ENCODE results near the gene CERS2. TPM values are rescaled to one million over a fixed set of nuclear protein-coding genes. Genes with fewer than 3 reads are reported as not detected.

The CERS2 gene
- total and polyA plus RNA-seq, 10 of the 15 experiments (the other 5 are each of a cell fraction or from before 2014, with no cell fraction given): 9.2 to 87.9 (median 50.8) TPM

DNA sequence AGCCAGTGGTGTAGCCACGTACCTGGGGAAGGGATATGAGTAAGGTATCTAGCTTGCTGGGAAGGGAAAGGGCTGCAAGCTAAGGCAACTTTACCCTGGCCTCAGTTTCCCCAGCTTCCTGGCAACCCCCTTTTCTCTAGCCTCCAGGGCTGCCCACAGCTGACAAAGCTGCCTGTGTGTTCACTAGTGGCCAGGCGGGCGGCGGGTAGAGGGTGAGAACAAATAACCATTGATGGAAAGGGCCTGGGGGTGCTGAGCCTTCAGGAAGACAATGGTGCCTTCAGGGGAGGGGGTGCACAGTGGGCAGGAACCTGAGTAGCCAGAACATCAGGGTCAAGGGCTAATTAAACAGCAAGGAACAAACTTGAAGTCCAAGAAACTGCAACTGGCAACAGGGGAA, 6.1 kb downstream of the CERS2 start (continued):
- TF ChIP-seq LARP7 (IDR thresholded peaks at IDR 0.05): no peak
- TF ChIP-seq, protein P1, sequence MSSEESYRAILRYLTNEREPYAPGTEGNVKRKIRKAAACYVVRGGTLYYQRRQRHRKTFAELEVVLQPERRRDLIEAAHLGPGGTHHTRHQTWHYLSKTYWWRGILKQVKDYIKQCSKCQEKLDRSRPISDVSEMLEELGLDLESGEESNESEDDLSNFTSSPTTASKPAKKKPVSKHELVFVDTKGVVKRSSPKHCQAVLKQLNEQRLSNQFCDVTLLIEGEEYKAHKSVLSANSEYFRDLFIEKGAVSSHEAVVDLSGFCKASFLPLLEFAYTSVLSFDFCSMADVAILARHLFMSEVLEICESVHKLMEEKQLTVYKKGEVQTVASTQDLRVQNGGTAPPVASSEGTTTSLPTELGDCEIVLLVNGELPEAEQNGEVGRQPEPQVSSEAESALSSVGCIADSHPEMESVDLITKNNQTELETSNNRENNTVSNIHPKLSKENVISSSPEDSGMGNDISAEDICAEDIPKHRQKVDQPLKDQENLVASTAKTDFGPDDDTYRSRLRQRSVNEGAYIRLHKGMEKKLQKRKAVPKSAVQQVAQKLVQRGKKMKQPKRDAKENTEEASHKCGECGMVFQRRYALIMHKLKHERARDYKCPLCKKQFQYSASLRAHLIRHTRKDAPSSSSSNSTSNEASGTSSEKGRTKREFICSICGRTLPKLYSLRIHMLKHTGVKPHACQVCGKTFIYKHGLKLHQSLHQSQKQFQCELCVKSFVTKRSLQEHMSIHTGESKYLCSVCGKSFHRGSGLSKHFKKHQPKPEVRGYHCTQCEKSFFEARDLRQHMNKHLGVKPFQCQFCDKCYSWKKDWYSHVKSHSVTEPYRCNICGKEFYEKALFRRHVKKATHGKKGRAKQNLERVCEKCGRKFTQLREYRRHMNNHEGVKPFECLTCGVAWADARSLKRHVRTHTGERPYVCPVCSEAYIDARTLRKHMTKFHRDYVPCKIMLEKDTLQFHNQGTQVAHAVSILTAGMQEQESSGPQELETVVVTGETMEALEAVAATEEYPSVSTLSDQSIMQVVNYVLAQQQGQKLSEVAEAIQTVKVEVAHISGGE (CRISPR knock-in tag; IDR thresholded peaks at IDR 0.05): no peak
- TF ChIP-seq, protein P2, sequence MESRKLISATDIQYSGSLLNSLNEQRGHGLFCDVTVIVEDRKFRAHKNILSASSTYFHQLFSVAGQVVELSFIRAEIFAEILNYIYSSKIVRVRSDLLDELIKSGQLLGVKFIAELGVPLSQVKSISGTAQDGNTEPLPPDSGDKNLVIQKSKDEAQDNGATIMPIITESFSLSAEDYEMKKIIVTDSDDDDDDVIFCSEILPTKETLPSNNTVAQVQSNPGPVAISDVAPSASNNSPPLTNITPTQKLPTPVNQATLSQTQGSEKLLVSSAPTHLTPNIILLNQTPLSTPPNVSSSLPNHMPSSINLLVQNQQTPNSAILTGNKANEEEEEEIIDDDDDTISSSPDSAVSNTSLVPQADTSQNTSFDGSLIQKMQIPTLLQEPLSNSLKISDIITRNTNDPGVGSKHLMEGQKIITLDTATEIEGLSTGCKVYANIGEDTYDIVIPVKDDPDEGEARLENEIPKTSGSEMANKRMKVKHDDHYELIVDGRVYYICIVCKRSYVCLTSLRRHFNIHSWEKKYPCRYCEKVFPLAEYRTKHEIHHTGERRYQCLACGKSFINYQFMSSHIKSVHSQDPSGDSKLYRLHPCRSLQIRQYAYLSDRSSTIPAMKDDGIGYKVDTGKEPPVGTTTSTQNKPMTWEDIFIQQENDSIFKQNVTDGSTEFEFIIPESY (IDR thresholded peaks at IDR 0.05): no peak

DNA sequence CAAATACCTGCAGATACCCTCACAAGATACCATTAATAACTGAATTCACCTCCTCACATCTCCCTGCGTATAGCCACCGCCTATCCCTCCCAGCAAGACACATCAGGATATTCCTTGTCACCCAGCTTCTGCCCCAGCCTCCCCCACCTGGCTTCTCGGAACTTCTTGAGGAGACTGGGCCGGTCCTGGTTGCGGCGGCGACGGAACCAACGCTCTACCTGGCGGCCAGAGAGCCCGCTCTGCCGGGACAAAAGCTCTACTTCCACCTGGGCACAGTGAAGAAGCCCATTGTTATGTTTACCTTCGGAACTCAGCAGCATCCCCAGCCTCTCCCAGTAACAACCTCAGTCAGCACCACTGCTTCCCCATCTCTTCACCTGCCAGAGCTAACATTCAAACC, 6.7 kb downstream of the CERS2 start:
- BruUV-seq (replicated peaks): no TSS peak
- Histone ChIP-seq H3K36me3 (ENCODE audit: control insufficient read depth in 2 of 2, insufficient read depth in 2 of 2, low read length in 1 of 2) (peaks cover 22 to 27% of the 10 kb centered on the region in 2 experiments), H3K27me3 (replicated peaks in 1 of 2; ENCODE audit: control insufficient read depth in 2 of 2, insufficient read depth in 2 of 2, low read length in 1 of 2) (no peaks in the 10 kb centered on the region), H3K4me3 (no peak overlapping the region), H3K9me3 (replicated peaks; ENCODE audit: control insufficient read depth, insufficient read depth, low read length) (no peaks in the 10 kb centered on the region), H3K4me1 (ENCODE audit: control insufficient read depth, insufficient read depth, low read length) (peaks cover 7% of the 10 kb centered on the region; the same call in 1 of the 2 replicates), H3K27ac (ENCODE audit: control insufficient read depth, insufficient read depth) (no peak overlapping the region), H3K4me2 (ENCODE audit: control insufficient read depth, insufficient read depth) (no peak overlapping the region), H4K20me1 (ENCODE audit: control insufficient read depth, insufficient read depth) (no peaks in the 10 kb centered on the region), H2AFZ (ENCODE audit: control insufficient read depth, low read depth, low read length) (no peak overlapping the region), H3K9ac (ENCODE audit: control insufficient read depth, insufficient read depth, low read length) (no peak overlapping the region), H3K79me2 (ENCODE audit: control insufficient read depth, insufficient read depth, low read length) (peaks cover 23% of the 10 kb centered on the region)
- no peak for DNase-seq (ENCODE audit: low read depth, low spot score)
- in situ Hi-C loops (cut with MboI) (no loop called here), intact Hi-C loops (cut with micrococcal nuclease; ENCODE audit: unreplicated experiment) (no loop called here)
- FAIRE-seq: no peak
- CTCF ChIA-PET: interaction anchor here (0.6 to 1.1 kb wide), 2 partner anchors 10 to 17 kb away, joined by 3 to 4 read pairs; no protein-coding TSS in a partner anchor
- POLR2A ChIA-PET: interaction anchor here (0.6 kb wide), 1 partner anchor 70 kb away, joined by 5 read pairs; no protein-coding TSS in a partner anchor
- RAD21 ChIA-PET (ENCODE audit: unreplicated experiment): no interaction called here
- SMC1A ChIA-PET (ENCODE audit: uncharacterized antibody, unreplicated experiment): no interaction called here
- no peak for ATAC-seq
- WGBS (ENCODE audit: insufficient coverage, insufficient replicate concordance, low lambda C conversion rate, missing lambda C conversion rate): 99% methylated on average over 13 of the region's 13 CpGs
- TF ChIP-seq, protein P3, sequence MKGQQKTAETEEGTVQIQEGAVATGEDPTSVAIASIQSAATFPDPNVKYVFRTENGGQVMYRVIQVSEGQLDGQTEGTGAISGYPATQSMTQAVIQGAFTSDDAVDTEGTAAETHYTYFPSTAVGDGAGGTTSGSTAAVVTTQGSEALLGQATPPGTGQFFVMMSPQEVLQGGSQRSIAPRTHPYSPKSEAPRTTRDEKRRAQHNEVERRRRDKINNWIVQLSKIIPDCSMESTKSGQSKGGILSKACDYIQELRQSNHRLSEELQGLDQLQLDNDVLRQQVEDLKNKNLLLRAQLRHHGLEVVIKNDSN (IDR thresholded peaks at IDR 0.05; ENCODE audit: borderline replicate concordance, extremely low read length, insufficient read depth, low read depth, low read length): no peak
- TF ChIP-seq FOS (IDR thresholded peaks at IDR 0.05; ENCODE audit: borderline replicate concordance, extremely low read depth, insufficient read length): no peak
- no peak for TF ChIP-seq EGR1 (IDR thresholded peaks at IDR 0.05; ENCODE audit: borderline replicate concordance in 1 of 2, low read depth in 2 of 2, low read length in 2 of 2)
- no peak for TF ChIP-seq NFXL1 (IDR thresholded peaks at IDR 0.05; ENCODE audit: borderline replicate concordance)
- TF ChIP-seq RFX5 (IDR thresholded peaks at IDR 0.05; ENCODE audit: low read depth, low read length): no peak
- TF ChIP-seq, protein P4, sequence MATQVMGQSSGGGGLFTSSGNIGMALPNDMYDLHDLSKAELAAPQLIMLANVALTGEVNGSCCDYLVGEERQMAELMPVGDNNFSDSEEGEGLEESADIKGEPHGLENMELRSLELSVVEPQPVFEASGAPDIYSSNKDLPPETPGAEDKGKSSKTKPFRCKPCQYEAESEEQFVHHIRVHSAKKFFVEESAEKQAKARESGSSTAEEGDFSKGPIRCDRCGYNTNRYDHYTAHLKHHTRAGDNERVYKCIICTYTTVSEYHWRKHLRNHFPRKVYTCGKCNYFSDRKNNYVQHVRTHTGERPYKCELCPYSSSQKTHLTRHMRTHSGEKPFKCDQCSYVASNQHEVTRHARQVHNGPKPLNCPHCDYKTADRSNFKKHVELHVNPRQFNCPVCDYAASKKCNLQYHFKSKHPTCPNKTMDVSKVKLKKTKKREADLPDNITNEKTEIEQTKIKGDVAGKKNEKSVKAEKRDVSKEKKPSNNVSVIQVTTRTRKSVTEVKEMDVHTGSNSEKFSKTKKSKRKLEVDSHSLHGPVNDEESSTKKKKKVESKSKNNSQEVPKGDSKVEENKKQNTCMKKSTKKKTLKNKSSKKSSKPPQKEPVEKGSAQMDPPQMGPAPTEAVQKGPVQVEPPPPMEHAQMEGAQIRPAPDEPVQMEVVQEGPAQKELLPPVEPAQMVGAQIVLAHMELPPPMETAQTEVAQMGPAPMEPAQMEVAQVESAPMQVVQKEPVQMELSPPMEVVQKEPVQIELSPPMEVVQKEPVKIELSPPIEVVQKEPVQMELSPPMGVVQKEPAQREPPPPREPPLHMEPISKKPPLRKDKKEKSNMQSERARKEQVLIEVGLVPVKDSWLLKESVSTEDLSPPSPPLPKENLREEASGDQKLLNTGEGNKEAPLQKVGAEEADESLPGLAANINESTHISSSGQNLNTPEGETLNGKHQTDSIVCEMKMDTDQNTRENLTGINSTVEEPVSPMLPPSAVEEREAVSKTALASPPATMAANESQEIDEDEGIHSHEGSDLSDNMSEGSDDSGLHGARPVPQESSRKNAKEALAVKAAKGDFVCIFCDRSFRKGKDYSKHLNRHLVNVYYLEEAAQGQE (IDR thresholded peaks at IDR 0.05; ENCODE audit: low read depth, low read length): no peak
- TF ChIP-seq HCFC1 (IDR thresholded peaks at IDR 0.05; ENCODE audit: low read length): no peak

Data from GM12878 (cell line).